Endodermal cell (in vitro differentiated cells): ENCODE measurements around the gene FSD1. TPM values are rescaled to one million over a fixed set of nuclear protein-coding genes. Genes with fewer than 3 reads are reported as not detected.

Experiments used
- DNase-seq: peaks from one replicate; pipeline ENCODE4 v3.0.0-alpha.2; 2017
- H3K27ac ChIP-seq: 2 replicates; pipeline ENCODE4 v1.5.1; 2013; ENCODE audit warnings: mild to moderate bottlenecking, low read depth, low read length, moderate library complexity
- H3K27me3 ChIP-seq: 2 replicates; pipeline ENCODE4 v1.6.1; 2013; ENCODE audit warnings: mild to moderate bottlenecking, low read length, moderate library complexity; ENCODE audit not compliant: insufficient read depth, control insufficient read depth, poor library complexity, severe bottlenecking
- H3K36me3 ChIP-seq: 2 replicates; pipeline ENCODE4 v1.7.0; 2013; ENCODE audit warnings: mild to moderate bottlenecking, low read length, moderate library complexity; ENCODE audit not compliant: control insufficient read depth, insufficient read depth
- H3K4me1 ChIP-seq: one replicate; pipeline ENCODE4 v1.7.0; 2013; ENCODE audit warnings: low read length; ENCODE audit not compliant: control insufficient read depth, insufficient read depth
- H3K4me3 ChIP-seq: 2 replicates; pipeline ENCODE4 v1.5.1; 2013; ENCODE audit warnings: mild to moderate bottlenecking, low read length, moderate library complexity
- H3K9ac ChIP-seq: 2 replicates; pipeline ENCODE4 v1.6.1; 2013; ENCODE audit warnings: mild to moderate bottlenecking, low read length, moderate library complexity; ENCODE audit not compliant: poor library complexity, severe bottlenecking; ENCODE audit errors: extremely low read depth
- H3K9me3 ChIP-seq: 2 replicates; pipeline ENCODE4 v1.6.1; 2013; ENCODE audit warnings: mild to moderate bottlenecking, low read length, moderate library complexity; ENCODE audit not compliant: control insufficient read depth
- H3K27ac Mint-ChIP-seq: 2 replicates; pipeline ENCODE4 v1.8.0; 2020; ENCODE audit warnings: mixed read lengths
- H3K27me3 Mint-ChIP-seq: 2 replicates; pipeline ENCODE4 v1.8.0; 2021; ENCODE audit warnings: mild to moderate bottlenecking, mixed read lengths; ENCODE audit not compliant: insufficient read depth
- H3K36me3 Mint-ChIP-seq: 2 replicates; pipeline ENCODE4 v1.8.0; 2020; ENCODE audit warnings: low read depth, mixed read lengths
- H3K4me1 Mint-ChIP-seq: 2 replicates; pipeline ENCODE4 v1.8.0; 2020; ENCODE audit warnings: mixed read lengths
- H3K4me3 Mint-ChIP-seq: 2 replicates; pipeline ENCODE4 v1.8.0; 2020; ENCODE audit warnings: mild to moderate bottlenecking, moderate library complexity, mixed read lengths
- H3K9me3 Mint-ChIP-seq: 2 replicates; pipeline ENCODE4 v1.8.0; 2020; ENCODE audit warnings: mild to moderate bottlenecking, mixed read lengths
- CTCF ChIP-seq: fragments of 200-600 bp; sonication (generic); conservative IDR thresholded peaks from 2 replicates; pipeline ENCODE4 v1.5.0; 2021; ENCODE audit warnings: antibody characterized with exemption, mild to moderate bottlenecking
- WGBS, 2 experiments: methylation state at CpG; one replicate each; pipeline versions ENCODE4 v1.1.5 to v1.1.7; 2013; ENCODE audit warnings: missing lambda C conversion rate in 2 of 2, mixed read lengths in 1 of 2; ENCODE audit not compliant: insufficient coverage in 1 of 2, insufficient read length in 1 of 2; 5-methylcytosine and 5-hydroxymethylcytosine counted together
- long read RNA-seq, 4 experiments: library from polyadenylated mRNA in 2 of 4; library from RNA in 1 of 4; library from capped mRNA in 1 of 4; stranded (forward) in 3 of 4; unstranded in 1 of 4; transcript quantifications; one replicate each; pipeline ENCODE4 v2.0.0, GENCODE V29; 2020 to 2021; ENCODE audit warnings: inconsistent platforms in 1 of 4
- polyA plus RNA-seq, 2 experiments: library from polyadenylated mRNA; stranded (reverse); fragments of 50-300 nt; gene quantifications; one replicate each; pipeline ENCODE4 v1.2.3, GENCODE V29; 2013
- total RNA-seq, 2 donors: library from RNA; stranded (reverse); fragmentation: NEBNext Ultra II Directional in 1 of 2; extraction: Animal tissue kit (Norgen Biotek cat#: 25700) in 1 of 2; gene quantifications; 2 replicates in 1 of 2; 3 replicates in 1 of 2; pipeline ENCODE4 v1.2.1, GENCODE V29; 2021

FSD1 gene
- 10 to 100 TPM; 33.3 to 37.9 TPM for total RNA-seq
- 66.1 TPM for polyA plus RNA-seq (2013, experiment 1 of 2)
- polyA plus RNA-seq (2013, experiment 2 of 2) = 53.5 TPM
- long read RNA-seq, experiment 1, partial matches to known transcripts = 4 of 16 reads
- long read RNA-seq, experiment 1, other reads (novel, unspliced or antisense) = 8 of 16 reads
- long read RNA-seq, experiment 2, transcript FSD1-201 (13 exons, 1,831 nt) = major isoform, 35 of 57 reads
- long read RNA-seq, experiment 2, partial matches to known transcripts = 4 of 57 reads
- long read RNA-seq, experiment 2, other reads (novel, unspliced or antisense) = 17 of 57 reads
- long read RNA-seq, experiment 3, transcript FSD1-204 (13 exons, 1,634 nt) = minor isoform, 5 of 153 reads
- long read RNA-seq, experiment 3, transcript FSD1-201 (13 exons, 1,831 nt) = major isoform, 118 of 153 reads
- long read RNA-seq, experiment 3, partial matches to known transcripts = 4 of 153 reads
- long read RNA-seq, experiment 3, other reads (novel, unspliced or antisense) = 26 of 153 reads
- long read RNA-seq, experiment 4, transcript FSD1-201 (13 exons, 1,831 nt) = major isoform, 21 of 24 reads
- long read RNA-seq, experiment 4, partial matches to known transcripts = 1 of 24 reads
- long read RNA-seq, experiment 4, other reads (novel, unspliced or antisense) = 1 of 24 reads

GRCh38 chr19:4304538-4305256, at the start of gene FSD1:
Gene FSD1 (plus strand): TSS chr19:4304598. CDS start chr19:4304747, 149 bp downstream.
- 5% methylated on average over 10 to 56 of the region's 63 CpGs for WGBS, 2 experiments
- Mint-ChIP-seq H3K27me3 (no peaks in the 10 kb centered on the region), H3K4me3 (peak within 1 kb of the TSS; percentile 51), H3K9me3 (no peaks in the 10 kb centered on the region), H3K36me3 (peaks cover 14% of the 10 kb centered on the region), H3K27ac (no peak within 1 kb of the TSS), H3K4me1 (peaks cover 6% of the 10 kb centered on the region)
- H3K27me3 ChIP-seq = no peaks in the 10 kb centered on the region
- H3K4me1 ChIP-seq = no peaks in the 10 kb centered on the region
- no peak for TF ChIP-seq CTCF
- peak; percentile 92 for DNase-seq
- no peaks in the 10 kb centered on the region for H3K9me3 ChIP-seq
- no peak within 1 kb of the TSS for H3K27ac ChIP-seq
- H3K9ac ChIP-seq = no peak within 1 kb of the TSS
- H3K36me3 ChIP-seq = no peaks in the 10 kb centered on the region
- H3K4me3 ChIP-seq = no peak within 1 kb of the TSS

GRCh38 chr19:4256563-4256962, 47.8 kb upstream of the FSD1 start:
- Mint-ChIP-seq H3K27me3 (no peaks in the 10 kb centered on the region), H3K4me1 (no peaks in the 10 kb centered on the region), H3K36me3 (peaks cover 69% of the 10 kb centered on the region), H3K27ac (no peak overlapping the region), H3K9me3 (peaks cover 27% of the 10 kb centered on the region), H3K4me3 (no peak overlapping the region)
- no peaks in the 10 kb centered on the region for H3K27me3 ChIP-seq
- H3K36me3 ChIP-seq = peaks cover 38% of the 10 kb centered on the region
- peaks cover 9% of the 10 kb centered on the region for H3K9me3 ChIP-seq
- WGBS, 2 experiments = 96 to 100% methylated on average over 2 to 4 of the region's 4 CpGs
- H3K9ac ChIP-seq = no peak overlapping the region
- H3K4me1 ChIP-seq = no peaks in the 10 kb centered on the region
- no peak overlapping the region for H3K27ac ChIP-seq
- TF ChIP-seq CTCF = peak; percentile 48
- DNase-seq = peak; percentile 63
- no peak overlapping the region for H3K4me3 ChIP-seq

- TF ChIP-seq CTCF = no peak
These were observed 47.4 kb upstream of the FSD1 start for GRCh38 chr19:4257025-4257424.

More at GRCh38 chr19:4257025-4257424, 47.4 kb upstream of the FSD1 start:
- peaks cover 33% of the 10 kb centered on the region for H3K36me3 ChIP-seq
- H3K9me3 Mint-ChIP-seq = peaks cover 26% of the 10 kb centered on the region
- no peak overlapping the region for H3K4me3 Mint-ChIP-seq
- no peak overlapping the region for H3K27ac Mint-ChIP-seq
- no peak overlapping the region for H3K9ac ChIP-seq
- H3K9me3 ChIP-seq = peaks cover 9% of the 10 kb centered on the region
- H3K27me3 Mint-ChIP-seq = no peaks in the 10 kb centered on the region
- H3K27ac ChIP-seq = no peak overlapping the region
- no peak overlapping the region for H3K4me3 ChIP-seq
- DNase-seq = no peak
- WGBS, 2 experiments = 94 to 100% methylated on average over 2 to 5 of the region's 6 CpGs
- no peaks in the 10 kb centered on the region for H3K4me1 Mint-ChIP-seq
- no peaks in the 10 kb centered on the region for H3K27me3 ChIP-seq
- peaks cover 69% of the 10 kb centered on the region for H3K36me3 Mint-ChIP-seq
- H3K4me1 ChIP-seq = no peaks in the 10 kb centered on the region
